Activated T-helper 1 cell treated with Interleukin-2 at 50 U/mL for 16 hours (primary cell): ENCODE data around the gene KIAA1217.

ENCODE experiments used
- DNase-seq: peaks from one replicate; pipeline ENCODE4 v3.0.0-alpha.2; 2020; ENCODE audit warnings: low read depth

KIAA1217 gene, protein sequence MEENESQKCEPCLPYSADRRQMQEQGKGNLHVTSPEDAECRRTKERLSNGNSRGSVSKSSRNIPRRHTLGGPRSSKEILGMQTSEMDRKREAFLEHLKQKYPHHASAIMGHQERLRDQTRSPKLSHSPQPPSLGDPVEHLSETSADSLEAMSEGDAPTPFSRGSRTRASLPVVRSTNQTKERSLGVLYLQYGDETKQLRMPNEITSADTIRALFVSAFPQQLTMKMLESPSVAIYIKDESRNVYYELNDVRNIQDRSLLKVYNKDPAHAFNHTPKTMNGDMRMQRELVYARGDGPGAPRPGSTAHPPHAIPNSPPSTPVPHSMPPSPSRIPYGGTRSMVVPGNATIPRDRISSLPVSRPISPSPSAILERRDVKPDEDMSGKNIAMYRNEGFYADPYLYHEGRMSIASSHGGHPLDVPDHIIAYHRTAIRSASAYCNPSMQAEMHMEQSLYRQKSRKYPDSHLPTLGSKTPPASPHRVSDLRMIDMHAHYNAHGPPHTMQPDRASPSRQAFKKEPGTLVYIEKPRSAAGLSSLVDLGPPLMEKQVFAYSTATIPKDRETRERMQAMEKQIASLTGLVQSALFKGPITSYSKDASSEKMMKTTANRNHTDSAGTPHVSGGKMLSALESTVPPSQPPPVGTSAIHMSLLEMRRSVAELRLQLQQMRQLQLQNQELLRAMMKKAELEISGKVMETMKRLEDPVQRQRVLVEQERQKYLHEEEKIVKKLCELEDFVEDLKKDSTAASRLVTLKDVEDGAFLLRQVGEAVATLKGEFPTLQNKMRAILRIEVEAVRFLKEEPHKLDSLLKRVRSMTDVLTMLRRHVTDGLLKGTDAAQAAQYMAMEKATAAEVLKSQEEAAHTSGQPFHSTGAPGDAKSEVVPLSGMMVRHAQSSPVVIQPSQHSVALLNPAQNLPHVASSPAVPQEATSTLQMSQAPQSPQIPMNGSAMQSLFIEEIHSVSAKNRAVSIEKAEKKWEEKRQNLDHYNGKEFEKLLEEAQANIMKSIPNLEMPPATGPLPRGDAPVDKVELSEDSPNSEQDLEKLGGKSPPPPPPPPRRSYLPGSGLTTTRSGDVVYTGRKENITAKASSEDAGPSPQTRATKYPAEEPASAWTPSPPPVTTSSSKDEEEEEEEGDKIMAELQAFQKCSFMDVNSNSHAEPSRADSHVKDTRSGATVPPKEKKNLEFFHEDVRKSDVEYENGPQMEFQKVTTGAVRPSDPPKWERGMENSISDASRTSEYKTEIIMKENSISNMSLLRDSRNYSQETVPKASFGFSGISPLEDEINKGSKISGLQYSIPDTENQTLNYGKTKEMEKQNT (N-terminal part only)

DNA sequence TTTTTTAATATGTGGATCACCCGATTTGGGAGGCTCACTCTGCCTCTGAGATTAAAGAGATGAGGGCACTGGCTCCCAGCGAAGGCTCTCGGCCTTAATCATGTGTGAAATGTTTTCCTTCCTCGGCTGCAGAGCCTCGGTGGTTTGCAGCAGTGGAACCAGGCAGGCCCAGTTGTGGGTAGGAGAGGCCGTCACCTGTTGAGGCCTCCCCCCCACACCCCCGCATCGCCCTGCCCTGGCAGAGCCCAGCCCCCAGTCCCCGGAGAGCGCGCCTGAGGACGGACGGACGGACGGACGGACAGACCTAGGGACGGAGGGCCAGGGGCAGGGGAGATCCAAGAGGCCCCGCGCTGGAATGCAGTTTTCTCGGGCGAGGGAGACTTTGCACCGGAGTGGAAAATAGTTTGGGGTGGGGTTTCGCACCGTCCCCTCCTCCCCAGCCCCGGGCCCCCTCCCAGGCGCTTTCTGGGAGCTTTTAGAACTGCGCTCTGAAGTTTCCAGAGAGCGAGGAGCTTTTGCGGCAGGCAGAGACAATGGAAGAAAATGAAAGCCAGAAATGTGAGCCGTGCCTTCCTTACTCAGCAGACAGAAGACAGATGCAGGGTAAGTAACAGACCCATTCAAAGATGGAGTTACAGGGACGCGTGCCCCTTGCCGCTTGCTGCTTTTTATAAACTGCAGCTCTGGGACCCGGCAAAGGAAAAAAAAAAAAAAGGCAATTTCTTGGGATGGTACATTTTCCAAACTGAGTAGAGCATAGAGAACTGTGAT is at the start of gene KIAA1217:
KIAA1217 (plus strand) TSS at position 478 of the 771 bp plus-strand sequence; CDS start at position 534, 56 bp downstream.
- no peak for DNase-seq

DNA sequence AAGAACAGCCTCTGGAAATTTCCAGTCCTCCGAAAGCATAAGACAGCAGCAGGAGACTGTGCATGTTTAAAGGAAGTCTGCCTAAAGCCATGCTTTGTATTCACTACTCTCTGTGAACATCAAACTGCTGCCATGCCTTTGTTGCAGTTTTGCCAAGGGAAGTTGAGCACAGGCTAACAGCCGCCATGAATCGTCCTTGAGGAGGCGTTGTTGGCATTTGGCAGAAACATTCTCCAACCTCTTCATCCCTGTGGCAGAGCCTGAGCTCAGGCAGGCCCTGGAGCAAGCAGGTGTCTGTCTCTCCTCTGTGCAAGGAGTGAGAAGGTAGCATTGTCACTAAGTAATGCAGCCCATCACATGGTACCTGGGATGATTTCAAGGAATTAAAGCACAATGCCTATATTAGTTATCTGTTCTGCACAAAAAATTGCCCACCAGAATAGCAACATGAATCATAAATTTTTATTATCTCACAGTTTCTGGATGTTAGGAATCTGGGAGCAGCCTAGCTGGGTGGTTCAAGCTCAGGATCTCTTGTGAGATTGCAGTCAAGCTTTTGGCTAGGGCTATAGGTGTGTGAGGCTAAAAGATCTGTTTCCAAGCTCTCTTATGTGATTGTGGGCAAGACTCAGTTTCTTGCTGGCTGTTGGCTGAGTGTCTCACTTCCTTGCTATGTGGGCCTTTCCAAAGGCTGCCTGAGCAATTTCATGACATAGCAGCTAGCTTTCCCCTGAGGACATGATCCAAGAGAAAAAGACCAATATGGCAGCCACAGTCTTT is 46.5 kb upstream of the KIAA1217 start:
- no peak for DNase-seq

DNA sequence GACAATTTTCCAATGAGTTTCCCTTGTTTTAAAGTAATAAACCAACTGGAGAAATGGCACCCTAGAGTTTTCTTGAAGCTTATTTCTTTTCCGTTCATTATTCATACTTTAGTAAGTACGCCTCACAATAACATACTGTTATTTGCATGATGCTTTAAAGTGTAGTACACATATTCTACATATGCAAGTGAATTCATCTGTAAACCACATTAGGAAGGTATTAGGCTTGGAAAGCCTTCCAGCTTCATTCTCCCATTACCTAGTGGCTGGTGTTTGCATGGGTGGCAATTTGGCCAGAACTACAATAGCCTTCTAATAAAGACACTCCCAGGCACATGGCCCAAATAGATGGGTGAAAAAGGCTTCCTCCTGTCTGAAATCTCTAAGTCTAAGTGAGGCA is 45.5 kb upstream of the KIAA1217 start:
- DNase-seq = no peak

DNA sequence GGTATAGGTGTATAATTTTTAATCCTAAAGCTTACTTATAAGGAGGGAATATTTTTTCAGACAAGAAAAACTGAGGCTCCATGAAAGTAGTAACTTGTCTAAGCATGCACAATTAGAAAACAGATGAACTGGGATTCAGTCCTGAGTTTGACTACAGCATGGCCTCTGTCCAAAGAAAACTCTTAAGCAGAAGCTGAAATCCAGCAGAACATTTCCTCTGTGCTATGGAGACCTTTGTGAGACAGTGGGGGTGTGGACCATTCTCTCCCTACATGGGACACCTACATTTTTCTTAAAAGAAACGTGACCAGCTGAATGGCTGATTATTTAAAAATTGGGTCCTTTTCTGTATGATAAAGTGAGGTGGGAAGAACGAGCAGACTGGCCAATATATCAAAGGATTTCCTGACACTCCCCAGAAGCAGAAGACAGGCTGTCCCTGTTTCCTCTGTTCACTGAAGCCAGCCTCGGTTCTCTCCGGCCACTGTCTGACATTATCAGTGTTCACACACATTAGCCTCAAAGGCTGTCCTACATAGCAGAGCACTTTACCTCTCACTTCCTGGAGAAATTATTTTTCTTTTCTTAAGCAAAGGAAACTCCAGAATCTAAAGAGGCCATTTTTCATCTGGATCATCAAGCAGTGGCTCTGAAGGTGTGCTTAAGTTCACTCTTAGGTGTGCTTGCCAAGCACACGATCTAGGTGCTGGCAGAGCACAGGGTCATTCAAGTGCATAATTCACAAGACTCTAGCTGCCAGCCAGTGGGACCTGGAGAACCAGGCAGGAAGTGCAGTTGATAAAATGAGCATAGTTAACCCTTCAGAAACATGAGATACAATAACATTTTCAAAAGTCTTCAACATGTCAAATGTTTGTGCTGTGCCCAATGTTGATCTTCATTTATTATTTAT is 40.4 kb upstream of the KIAA1217 start:
- no peak for DNase-seq

DNA sequence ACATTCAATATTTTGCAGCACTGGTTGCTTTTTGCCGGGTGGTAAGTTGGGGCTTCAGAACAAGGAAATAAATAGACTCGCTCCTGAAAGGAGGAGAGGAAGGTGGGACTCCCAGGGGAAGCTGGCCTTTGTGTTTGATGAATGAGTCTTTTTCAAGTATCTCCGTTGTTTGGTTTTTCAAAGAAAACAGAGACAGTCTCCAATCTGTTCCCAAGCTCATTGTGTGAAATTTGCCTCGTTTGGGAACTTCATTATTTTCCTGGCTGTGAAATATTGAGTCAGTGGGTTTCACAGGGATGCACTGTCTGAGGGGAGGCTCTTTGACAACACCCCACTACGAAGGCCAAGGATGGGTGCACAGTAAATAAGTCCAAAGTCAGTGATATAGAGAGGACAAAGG is 38.7 kb upstream of the KIAA1217 start:
- DNase-seq = no peak

DNA sequence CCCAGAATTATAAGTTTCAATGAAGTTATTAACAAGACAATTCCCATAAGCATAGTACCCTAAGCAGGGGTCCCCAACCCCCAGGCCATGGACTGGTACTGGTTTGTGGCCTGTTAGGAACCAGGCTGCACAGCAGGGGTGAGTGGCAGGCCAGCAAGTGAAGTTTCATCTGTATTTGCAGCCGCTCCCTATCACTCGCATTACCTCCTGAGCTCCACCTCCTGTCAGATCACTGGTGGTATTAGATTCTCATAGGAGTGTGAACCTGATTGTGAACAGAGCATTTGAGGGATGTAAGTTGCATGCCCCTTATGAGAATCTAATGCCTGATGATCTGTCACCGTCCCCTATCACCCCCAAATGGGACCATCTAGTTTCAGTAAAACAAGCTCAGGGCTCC is 36.0 kb upstream of the KIAA1217 start:
- DNase-seq = no peak

DNA sequence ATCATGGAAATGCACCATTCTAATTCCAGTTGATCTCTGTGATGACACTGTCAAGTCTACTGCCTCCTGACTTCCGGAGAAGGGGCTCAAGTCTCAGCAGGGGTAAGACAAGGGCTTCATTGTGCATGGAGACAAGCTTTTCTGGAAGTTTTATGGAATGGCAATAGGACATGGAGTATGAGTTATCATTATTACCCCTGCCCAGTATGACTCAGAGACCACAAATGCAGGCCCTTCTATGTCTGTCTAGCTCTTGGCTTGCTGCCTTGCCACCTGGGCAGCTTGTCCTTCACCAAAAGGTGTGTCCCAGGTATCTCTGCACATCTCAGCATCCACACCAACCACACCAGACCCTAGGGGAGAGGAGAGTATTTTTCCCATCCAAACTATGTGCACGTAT is 34.9 kb upstream of the KIAA1217 start:
- no peak for DNase-seq

DNA sequence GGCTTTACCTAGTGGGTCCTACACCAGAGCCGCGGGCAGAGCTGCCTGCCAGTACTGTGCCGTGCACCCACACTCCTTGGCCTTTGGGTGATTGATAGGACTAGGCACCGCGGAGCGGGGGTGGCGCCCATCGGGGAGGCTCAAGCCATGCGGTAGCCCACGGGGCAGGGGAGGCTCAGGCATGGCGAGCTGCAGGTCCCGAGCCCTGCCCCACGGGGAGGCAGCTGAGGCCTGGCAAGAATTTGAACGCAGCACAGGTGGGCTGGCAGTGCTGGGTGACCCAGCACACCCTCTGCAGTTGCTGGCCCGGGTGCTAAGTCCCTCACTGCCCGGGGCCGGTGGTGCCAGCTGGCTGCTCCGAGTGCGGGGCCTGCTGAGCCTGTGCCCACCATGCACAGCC is 32.3 kb upstream of the KIAA1217 start:
- DNase-seq = no peak

DNA sequence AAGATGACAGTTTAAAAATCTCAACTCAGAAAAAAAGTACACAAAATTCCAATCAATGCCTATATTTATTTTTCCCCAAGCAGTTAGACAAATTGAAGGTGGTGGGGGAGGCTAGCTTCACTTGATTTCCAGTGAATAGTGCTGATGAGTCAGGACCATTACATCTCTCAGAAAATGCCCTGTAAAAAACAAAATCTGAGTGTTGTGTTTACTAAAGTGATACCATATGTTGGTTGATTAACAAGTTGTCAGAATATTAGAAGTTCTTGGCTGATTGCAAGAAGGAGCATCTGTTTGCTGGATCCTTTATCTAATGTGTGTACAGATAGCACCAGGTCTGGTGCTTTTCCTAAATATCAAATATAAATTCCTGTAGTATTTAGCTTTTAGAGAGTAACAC is 31.3 kb upstream of the KIAA1217 start:
- DNase-seq = no peak

DNA sequence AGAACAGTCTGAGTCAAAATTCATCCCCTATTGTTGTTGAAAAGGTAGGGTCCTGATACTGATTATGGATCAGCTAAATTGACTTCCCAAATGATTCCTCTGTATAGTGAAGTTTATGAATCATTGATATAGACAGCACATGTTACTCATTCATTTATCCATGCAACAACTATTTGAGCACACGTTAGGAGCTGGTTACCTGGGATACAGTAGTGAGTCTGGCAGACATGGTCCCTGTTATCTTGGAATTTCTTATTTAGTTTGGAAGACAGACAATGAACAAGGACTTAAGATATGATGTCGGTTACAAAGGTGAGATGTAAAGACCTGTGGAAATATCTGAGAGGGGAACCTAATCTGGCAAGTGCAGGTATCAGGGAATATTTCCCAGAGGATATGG is 28.0 kb upstream of the KIAA1217 start:
- no peak for DNase-seq

DNA sequence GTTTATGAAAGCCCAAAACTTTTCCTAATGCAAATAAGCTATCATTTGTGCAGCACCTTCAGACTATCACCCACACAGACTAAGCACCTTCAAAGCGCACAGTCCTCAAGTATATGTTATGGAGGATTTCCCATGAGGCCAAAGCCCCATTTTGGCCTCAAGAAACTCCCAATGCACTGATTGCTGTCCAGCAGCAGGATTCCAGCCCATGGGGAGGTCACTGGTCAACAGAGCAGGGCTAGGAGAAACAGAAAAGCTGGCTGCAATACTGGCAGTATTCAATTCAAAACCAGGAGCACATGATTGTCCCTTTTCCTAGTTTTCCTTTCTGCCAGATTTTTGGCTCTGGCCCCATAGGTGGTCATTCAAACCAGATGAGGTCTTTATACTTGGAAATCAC is 24.5 kb upstream of the KIAA1217 start:
- no peak for DNase-seq

DNA sequence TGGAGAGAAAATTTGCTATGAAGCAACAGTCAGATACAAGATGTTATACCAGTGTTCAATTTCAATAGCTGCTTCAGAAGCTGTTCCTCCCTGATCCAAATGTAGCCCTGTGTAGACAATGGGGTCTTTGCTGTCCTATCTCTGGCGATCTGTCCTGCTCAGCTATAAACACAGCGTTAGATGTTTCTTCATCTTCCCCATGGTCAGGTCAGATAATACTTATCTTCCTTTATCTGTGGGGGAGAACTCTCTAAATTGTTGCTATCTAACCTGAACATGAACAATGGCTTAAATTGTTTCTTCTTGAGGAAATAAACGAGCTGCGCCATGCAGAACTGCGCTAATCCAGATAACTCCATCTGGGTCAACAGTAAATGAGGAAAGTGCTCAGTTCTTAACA is 15.6 kb upstream of the KIAA1217 start:
- no peak for DNase-seq

DNA sequence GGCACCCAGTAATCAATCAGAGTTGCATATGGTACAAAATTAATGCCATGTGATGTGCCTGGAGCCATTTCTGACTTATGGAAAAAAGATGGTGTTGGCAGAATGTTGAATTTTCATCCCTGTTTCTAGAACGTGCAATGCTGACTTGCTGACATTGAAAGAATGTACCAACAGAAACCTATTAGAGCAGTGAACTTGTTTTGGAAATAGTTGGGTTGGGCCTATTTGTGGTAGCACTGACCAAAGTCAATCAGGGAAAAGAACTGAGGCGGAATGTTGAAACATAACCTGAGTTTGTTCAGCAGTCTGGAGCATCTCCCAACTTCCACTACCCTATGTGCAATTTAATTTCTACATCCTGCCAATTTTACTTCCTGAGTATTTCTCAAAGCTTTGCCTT is 11.7 kb upstream of the KIAA1217 start:
- DNase-seq = no peak

DNA sequence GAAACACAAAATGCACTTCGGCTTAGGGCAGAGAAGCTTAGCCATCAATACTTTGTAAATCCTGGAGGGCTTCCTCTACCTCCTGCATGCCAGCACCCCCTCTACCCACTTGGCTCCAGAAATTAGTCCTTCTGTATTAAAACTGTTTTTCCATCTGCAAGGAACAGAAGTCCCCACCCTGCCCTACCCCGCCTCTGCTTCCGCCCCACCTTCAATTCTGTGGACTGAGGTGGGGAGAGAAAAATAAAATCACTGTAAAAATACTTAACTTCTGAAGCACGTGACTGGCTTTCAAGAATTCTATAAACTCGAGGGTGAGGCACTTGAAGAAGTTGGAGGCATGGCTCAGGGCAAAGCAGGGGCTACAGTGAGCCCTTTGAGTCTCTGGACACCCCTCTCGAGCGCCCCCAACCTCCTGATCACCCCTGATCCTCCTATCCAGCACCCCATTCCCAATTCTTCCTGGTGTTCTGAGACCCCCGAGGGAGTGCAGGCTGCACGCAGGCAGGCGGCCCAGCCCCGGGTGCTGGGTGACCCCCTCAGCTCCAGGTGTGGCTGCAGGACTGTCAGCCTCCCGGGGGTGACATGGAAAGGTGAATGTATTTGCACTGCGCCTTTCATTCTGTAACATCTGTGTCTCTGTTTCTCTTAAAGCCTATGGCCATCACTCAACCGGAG is 7.3 kb upstream of the KIAA1217 start:
- no peak for DNase-seq

DNA sequence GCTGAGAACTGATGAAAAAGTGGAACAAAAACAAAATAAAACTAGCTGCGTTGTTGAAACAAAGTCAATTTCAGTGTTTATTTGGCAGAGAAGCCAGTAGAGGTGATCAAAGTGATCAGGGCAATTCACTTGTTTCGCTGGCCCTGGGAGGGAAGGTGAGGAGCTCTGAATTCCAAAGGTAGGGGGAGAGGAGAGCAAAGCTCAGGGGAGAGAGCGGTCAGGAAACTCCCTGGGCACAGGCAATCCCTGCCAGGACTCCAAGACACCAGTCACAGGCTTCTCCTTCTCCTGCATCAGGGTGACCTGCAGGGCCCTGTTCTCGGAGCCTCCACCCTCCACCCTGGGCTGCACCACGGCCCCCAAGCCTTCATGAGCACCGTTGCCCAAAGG is 6.8 kb upstream of the KIAA1217 start:
- DNase-seq = no peak

DNA sequence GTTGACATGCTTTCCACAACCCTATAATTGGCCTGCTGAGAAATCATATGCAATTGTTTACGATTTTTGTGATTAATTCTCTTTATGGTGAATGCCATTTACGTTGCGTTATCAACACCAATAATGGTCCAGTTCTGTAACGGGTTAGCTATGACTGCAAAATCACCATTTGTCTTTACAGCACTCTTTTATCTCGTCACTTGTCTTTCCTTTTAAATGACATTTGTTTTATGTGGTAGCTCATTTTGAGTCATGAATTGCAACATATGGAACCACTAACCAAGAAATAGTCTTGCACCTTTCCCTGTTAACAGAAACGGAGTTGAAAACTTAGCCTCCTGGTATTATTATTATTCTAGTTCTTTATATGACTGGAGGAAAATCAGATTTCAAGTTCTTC is 3.1 kb upstream of the KIAA1217 start:
- DNase-seq = no peak

DNA sequence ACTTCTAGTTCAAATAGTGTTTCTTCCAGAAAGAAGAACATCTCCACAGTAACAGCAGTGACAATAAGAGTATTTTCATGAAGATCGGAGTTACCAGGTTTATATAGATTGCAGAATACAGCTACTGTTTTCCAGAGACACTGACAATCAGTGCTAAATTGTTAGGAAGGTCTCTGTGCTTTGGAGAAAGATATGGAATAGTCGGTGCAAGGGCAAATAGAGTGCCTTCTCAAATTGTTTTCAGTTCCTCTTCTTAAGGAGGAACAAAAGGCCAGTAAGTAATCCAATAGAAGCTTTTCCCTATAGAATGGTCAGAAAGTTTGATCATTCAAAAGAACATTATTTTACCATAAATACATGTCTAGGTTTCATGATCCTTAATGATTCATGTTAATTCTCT is 2.6 kb upstream of the KIAA1217 start:
- DNase-seq = no peak

DNA sequence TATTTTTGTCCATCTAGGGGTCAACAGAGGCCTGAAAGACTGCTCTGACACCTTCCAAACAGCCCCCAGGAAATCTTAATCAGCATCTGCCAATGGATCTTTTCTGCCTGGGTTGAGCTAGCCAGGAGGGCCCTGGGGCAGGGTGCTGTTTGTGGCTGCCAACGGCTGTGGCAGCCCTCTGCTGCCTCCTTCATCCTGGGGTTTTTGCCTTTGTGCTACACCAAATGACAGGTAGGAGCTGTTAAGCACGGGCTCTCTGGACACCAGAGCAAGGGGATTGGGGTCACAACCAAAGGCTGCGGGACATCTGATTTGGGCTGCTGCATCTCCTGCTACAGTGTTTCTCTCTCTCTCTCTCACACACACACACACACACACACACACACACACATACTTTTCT is 2.0 kb upstream of the KIAA1217 start:
- DNase-seq = no peak

DNA sequence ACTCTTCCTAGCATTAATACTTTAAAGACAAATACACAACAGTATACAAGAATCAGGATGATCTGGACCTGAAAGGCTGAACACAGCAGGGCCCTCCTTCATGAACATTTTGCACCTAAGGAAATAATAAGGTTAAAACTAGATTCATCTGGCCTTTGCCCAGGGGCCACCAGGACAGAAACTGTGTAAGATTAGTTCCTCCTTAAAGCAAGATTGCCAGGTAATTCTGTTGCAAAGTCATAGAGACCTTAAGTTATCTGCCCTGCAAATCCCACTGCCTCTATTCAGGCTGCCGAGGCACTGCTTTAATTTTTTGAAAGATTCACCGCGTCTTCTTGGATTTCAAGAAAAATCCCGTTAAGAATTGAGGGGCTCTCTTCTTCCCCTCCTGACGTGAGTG is 1.6 kb upstream of the KIAA1217 start:
- no peak for DNase-seq
